Type B pancreatic cell (in vitro differentiated cells): Measurements from ENCODE around the gene SLC10A3. TPM values are rescaled to one million over a fixed set of nuclear protein-coding genes. Genes with fewer than 3 reads are reported as not detected.
"Not testable (repeated sequence)": the region's sequence is repeated elsewhere in the genome, so short reads cannot be mapped to it uniquely, and the experiment has no call there.

ENCODE experiments used
- DNase-seq: peaks from one replicate; pipeline ENCODE4 v3.0.0; 2021; ENCODE audit warnings: mixed read lengths; ENCODE audit not compliant: unreplicated experiment; ENCODE audit errors: extremely low spot score
- H3K27ac Mint-ChIP-seq: 2 replicates; pipeline ENCODE4 v1.8.0; 2021; ENCODE audit warnings: mild to moderate bottlenecking, mixed read lengths
- H3K27me3 Mint-ChIP-seq: 2 replicates; pipeline ENCODE4 v1.8.0; 2021; ENCODE audit warnings: mixed read lengths
- H3K36me3 Mint-ChIP-seq: 2 replicates; pipeline ENCODE4 v1.8.0; 2021; ENCODE audit warnings: mixed read lengths
- H3K4me1 Mint-ChIP-seq: one replicate; pipeline ENCODE4 v1.8.0; 2021; ENCODE audit warnings: mixed read lengths; ENCODE audit not compliant: unreplicated experiment
- H3K4me3 Mint-ChIP-seq: 2 replicates; pipeline ENCODE4 v1.8.0; 2021; ENCODE audit warnings: mild to moderate bottlenecking, mixed read lengths
- H3K9me3 Mint-ChIP-seq: 2 replicates; pipeline ENCODE4 v1.8.0; 2021; ENCODE audit warnings: mixed read lengths
- total RNA-seq: library from RNA; stranded (reverse); gene quantifications from 2 replicates; pipeline ENCODE4 v1.2.1, GENCODE V29; 2021; ENCODE audit warnings: low replicate concordance
- TF ChIP-seq, protein P1 (sequence below): fragments of 200-600 bp; sonication (generic); conservative IDR thresholded peaks from 2 replicates; pipeline ENCODE4 v1.5.0; 2021; ENCODE audit warnings: antibody characterized with exemption, mild to moderate bottlenecking

Gene SLC10A3
- total RNA-seq, 1 donor from 2014 or later: 13.0 TPM

DNA sequence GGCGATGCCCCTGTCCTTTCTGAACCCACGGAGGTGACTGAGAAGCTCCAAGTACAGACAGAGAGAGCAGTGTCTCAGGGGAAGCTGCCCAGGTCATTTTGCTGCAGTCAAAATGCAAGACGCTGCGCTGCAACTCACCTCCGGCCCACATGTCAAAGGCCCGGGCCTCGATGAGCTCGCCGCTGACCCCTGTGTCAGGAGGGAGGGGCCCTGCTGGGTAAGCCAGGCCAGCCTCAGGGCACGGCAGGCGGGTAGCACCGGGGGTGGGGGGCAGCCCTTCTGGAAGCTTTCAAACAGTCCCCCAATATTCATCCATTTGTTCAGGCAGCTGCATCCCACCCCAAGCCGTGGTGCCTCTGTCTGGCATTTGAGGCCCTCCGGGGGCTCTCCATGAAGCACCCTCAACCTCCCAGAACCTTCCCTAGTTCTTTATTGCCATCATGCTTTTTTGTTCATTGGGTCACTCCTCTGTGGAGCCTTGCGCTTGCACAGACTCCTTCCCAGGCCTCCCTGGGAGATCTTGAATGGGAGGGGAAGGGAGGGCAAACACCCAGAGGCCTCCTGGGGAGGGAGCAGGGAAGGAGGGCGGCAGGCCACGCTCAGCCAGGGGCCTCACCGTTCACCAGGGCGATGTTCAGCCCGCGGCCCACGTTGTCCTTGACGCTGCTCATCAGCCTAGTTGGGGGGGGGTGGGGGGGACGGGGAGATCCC is 17.4 kb upstream of the SLC10A3 start:
- H3K27me3 Mint-ChIP-seq: no peaks in the 10 kb centered on the region
- no peaks in the 10 kb centered on the region for H3K4me1 Mint-ChIP-seq
- H3K27ac Mint-ChIP-seq: no peak overlapping the region
- peaks cover 14% of the 10 kb centered on the region for H3K36me3 Mint-ChIP-seq
- H3K9me3 Mint-ChIP-seq: no peaks in the 10 kb centered on the region
- TF ChIP-seq, protein P1, sequence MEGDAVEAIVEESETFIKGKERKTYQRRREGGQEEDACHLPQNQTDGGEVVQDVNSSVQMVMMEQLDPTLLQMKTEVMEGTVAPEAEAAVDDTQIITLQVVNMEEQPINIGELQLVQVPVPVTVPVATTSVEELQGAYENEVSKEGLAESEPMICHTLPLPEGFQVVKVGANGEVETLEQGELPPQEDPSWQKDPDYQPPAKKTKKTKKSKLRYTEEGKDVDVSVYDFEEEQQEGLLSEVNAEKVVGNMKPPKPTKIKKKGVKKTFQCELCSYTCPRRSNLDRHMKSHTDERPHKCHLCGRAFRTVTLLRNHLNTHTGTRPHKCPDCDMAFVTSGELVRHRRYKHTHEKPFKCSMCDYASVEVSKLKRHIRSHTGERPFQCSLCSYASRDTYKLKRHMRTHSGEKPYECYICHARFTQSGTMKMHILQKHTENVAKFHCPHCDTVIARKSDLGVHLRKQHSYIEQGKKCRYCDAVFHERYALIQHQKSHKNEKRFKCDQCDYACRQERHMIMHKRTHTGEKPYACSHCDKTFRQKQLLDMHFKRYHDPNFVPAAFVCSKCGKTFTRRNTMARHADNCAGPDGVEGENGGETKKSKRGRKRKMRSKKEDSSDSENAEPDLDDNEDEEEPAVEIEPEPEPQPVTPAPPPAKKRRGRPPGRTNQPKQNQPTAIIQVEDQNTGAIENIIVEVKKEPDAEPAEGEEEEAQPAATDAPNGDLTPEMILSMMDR: no peak
- no peak for DNase-seq
- H3K4me3 Mint-ChIP-seq: no peak overlapping the region

- Mint-ChIP-seq H3K4me1 (no peaks in the 10 kb centered on the region), H3K27me3 (no peaks in the 10 kb centered on the region), H3K4me3 (no peak overlapping the region), H3K27ac (no peak overlapping the region), H3K36me3 (peaks cover 14% of the 10 kb centered on the region), H3K9me3 (no peaks in the 10 kb centered on the region)
- TF ChIP-seq, protein P1: no peak
- DNase-seq: no peak
Measured at GRCh38 chrX:154506483-154507332, 16.3 kb upstream of the SLC10A3 start.

GRCh38 chrX:154505734-154506133 is 15.3 kb upstream of the SLC10A3 start:
- no peak overlapping the region for H3K27ac Mint-ChIP-seq
- peaks cover 14% of the 10 kb centered on the region for H3K36me3 Mint-ChIP-seq
- DNase-seq: no peak
- H3K9me3 Mint-ChIP-seq: no peaks in the 10 kb centered on the region
- TF ChIP-seq, protein P1: no peak
- no peaks in the 10 kb centered on the region for H3K27me3 Mint-ChIP-seq
- no peaks in the 10 kb centered on the region for H3K4me1 Mint-ChIP-seq
- H3K4me3 Mint-ChIP-seq: no peak overlapping the region

DNA sequence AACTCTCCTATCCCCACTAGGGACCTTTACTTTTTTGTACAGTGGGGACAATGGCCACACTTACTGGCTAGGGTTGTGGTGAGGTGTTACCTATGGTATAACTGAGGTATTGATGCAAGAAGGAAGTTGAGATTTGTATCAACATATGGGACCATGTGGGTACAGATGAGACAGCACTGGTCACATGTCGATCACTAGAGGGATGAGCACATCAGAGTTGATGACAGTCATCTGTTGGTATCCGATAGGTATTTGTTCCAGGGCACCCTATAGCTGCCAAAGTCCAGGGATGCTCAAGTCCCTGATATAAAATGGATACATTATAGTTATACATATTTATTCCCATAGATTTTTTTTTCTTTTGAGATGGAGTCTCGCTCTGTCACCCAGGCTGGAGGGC is 12.6 kb upstream of the SLC10A3 start:
- Mint-ChIP-seq H3K36me3 (no peaks in the 10 kb centered on the region), H3K4me1 (no peaks in the 10 kb centered on the region), H3K27me3 (no peaks in the 10 kb centered on the region), H3K27ac (no peak overlapping the region), H3K4me3 (no peak overlapping the region), H3K9me3 (no peaks in the 10 kb centered on the region)
- TF ChIP-seq, protein P1: no peak
- DNase-seq: no peak

- Mint-ChIP-seq H3K27ac (no peak overlapping the region), H3K4me1 (no peaks in the 10 kb centered on the region), H3K4me3 (no peak overlapping the region), H3K9me3 (no peaks in the 10 kb centered on the region), H3K27me3 (no peaks in the 10 kb centered on the region), H3K36me3 (no peaks in the 10 kb centered on the region)
- DNase-seq: no peak
- TF ChIP-seq, protein P1: no peak
Measured at GRCh38 chrX:154502098-154502497, 11.7 kb upstream of the SLC10A3 start.

DNA sequence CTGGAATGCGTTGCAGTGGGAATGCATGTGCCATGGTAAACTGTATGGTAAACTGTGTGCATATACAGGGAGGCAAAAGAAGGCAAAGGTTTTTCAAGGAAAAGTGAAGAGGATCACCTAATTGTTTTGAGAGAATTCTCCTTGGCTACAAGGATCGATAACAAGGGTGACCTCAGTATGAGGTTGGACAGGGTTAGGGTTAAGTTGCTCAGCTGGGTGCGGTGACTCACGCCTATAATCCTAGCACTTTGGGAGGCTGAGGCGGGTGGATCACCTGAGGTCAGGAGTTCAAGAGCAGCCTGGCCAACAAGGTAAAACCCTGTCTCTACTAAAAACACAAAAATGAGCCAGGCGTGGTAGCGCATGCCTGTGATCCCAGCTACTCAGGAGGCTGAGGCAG is 11.0 kb upstream of the SLC10A3 start:
- H3K4me3 Mint-ChIP-seq, H3K27me3 Mint-ChIP-seq, H3K4me1 Mint-ChIP-seq, H3K9me3 Mint-ChIP-seq, H3K27ac Mint-ChIP-seq, H3K36me3 Mint-ChIP-seq, DNase-seq: not testable (repeated sequence)

DNA sequence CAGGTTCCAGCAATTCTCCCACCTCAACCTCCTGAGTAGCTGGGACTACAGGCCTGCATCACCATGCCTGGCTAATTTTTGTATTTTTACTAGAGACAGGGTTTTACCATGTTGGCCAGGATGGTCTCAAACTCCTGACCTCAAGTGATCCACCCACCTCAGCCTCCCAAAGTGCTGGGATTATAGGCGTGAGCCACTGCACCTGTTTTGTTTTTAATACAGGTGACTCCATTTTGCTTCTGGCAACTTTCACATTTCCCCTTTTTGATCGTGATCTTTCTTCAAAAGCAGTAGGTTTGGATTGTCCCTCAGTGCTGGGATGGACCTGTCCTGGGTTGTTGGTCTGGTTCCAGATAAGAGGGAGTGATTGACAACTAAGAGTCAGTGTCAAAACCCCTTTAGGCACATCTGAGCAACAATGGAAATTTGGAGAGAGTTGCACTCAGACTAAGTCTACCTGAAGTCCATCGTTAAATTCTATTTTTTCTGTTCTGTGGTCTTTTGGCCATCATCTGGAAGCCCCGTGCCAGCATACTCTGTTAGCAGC is 6.2 kb upstream of the SLC10A3 start:
- not testable (repeated sequence) for H3K27me3 Mint-ChIP-seq, H3K9me3 Mint-ChIP-seq, H3K36me3 Mint-ChIP-seq, H3K4me3 Mint-ChIP-seq, H3K4me1 Mint-ChIP-seq, H3K27ac Mint-ChIP-seq, DNase-seq
